ENCODE measurements around the gene SLC35C1.

- TF ChIP-seq CTCF (IDR thresholded peaks at IDR 0.05) = no peak
- no peak for TF ChIP-seq POLR2A (IDR thresholded peaks at IDR 0.05)
These were observed 47.8 kb downstream of the SLC35C1 start for GRCh38 chr11:45852712-45853101.
